Stimulated activated CD4-positive, alpha-beta T cell treated with anti-CD3 and anti-CD28 coated beads, TNF-alpha, amount 100 ng/mL, for 1 hour (primary cell): ENCODE results near the gene GRIK2.
A peak's percentile ranks its signal among the peaks of the same experiment; 100 is the strongest.
"Not testable (repeated sequence)": the region's sequence is repeated elsewhere in the genome, so short reads cannot be mapped to it uniquely, and the experiment has no call there.

Experiments used
- DNase-seq, 3 donors: peaks; one replicate each; pipeline ENCODE4 v3.0.0-alpha.2; 2020; ENCODE audit warnings: low read depth in 3 of 3, low spot score in 1 of 3

GRIK2 gene

GRCh38 chr6:101393251-101393828 lies at the start of gene GRIK2:
TSS of gene GRIK2 (plus strand) at chr6:101393708.
- no peak for DNase-seq

GRCh38 chr6:101344885-101345284 lies 48.6 kb upstream of the GRIK2 start:
- no peak for DNase-seq

GRCh38 chr6:101348816-101349215 lies 44.7 kb upstream of the GRIK2 start:
- DNase-seq = no peak

- DNase-seq = not testable (repeated sequence)
These were observed 42.9 kb upstream of the GRIK2 start for GRCh38 chr6:101350631-101351030.

DNA sequence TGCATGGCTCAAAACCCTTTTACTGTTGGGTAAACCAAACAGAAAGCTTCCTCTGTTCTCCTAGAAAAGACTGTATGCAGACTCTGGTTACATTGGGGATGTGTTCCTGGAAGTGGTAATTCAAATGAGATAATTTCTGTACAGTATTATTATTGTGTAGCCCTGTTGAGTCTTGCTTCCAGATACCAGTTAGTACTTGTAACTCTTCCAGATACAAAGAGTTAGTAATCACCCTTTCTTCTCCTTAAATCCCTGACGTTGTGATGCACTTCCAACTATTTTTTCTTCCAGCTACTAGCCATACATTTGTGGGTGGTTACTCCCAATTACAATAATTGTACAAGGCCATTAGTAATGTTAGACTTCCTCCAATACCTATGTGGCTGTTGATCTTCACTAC lies 42.3 kb upstream of the GRIK2 start:
- no peak for DNase-seq

- no peak for DNase-seq
These were observed 41.2 kb upstream of the GRIK2 start for GRCh38 chr6:101352316-101352715.

- no peak for DNase-seq
These were observed 28.3 kb upstream of the GRIK2 start for GRCh38 chr6:101365181-101365580.

- DNase-seq = no peak
These were observed 13.6 kb upstream of the GRIK2 start for GRCh38 chr6:101379926-101380325.

DNA sequence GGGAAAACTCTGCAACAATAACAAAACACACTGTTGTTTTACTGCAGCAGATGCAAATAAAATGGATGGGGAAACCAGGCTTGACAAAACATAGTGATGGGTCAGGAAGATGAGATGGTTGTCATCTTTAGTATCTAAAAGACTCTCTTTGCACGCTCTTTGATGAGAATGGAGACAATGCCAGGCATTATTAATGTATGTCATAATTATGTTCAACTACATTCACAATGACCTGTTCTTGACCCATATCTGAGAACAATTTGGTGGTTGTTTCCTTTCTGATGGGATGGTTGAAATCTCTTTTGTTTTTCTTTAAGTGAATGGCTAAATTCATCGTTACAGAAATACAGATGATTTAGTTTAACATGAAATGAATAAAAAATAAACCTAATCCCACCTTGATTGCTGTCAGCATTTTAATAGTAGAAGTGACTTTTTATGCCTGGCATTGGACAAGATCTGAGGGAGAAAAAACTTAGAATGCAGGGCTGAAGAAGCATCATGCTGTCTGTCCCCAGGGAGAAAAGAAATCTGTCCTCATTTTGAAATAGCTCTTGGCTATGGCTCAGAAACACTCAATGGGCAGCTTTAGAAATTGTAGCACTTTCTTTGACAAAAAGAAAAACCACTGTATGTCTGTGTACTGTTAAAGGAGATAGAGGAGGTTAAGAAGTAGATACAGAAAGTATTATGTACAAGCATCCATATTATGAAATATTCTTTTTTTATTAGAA lies 12.4 kb upstream of the GRIK2 start:
- no peak for DNase-seq

- DNase-seq = not testable (repeated sequence)
These were observed 9.8 kb upstream of the GRIK2 start for GRCh38 chr6:101383747-101384146.

GRCh38 chr6:101386982-101387381 lies 6.5 kb upstream of the GRIK2 start:
- DNase-seq = no peak

DNA sequence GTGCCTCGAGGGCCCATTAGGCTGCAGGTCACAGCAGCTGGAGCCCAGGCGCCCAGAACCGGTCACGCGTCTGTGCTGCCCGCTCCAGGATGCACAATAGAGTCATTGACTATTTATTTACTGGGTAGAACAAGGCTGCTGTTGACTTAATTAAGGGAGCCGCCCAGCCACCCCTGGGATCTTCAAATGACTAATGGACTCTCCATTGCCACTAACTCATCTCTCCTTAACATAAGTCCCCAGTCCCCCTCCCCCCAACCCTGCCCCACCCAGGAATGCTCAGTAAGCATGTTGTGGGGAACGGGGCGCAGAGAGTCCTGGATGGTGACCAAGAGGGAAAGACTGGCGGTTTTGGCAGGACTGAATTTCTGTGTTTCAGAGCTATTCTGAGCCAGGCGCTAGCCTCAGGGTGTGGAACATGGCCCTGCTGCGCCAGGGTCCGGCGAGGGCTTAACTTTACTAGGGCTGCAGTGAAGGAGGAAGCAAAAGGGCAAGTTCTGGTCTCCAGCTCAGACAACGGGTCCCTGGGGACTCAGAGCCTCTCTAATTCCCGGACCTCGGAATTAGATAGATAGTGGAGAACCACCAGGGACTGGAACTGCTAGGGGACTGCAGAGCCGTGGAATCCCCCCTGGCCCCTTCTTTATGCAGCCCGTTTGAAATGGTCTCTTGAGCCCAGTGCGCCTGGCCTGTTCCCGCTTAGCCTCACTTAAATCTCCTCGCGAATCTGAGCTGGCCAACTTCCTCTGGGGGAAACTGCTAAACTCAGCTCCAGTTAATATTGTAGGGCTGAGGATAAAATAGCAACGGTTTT lies 1.5 kb upstream of the GRIK2 start:
- no peak for DNase-seq

DNA sequence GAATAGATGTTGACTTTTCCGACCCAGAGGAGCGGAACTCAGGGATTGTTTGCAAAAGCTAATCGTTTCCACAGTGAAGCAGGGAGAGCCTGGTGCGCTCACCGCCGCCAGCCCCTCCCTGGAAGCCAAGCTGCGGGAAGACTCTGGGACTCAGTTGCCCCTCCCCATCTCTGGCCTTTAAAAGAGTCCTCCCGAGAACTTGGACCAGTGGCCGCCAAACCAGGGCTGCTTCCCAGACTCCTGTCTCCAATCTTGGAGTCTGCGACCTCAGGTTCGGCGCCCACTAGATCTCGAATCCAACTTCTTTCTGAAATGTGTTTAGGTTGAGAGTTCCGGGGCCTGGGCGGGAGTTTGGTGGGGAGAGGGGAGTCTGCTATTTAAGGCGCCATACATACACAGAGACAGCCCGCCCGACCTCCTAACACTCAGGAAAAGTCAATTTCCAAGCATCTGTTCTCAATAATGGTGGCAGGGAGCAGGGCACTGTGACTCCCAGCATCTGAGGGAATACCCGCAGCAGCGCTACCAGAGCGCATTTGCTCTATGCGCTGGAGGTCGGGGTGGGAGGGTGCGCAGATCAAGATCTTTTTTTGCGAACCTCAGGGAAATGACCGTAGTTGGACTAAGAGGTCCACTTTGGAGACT lies 800 bp upstream of the GRIK2 start:
- no peak for DNase-seq

GRCh38 chr6:101393829-101394251 lies 332 bp downstream of the GRIK2 start:
- DNase-seq = no peak

- no peak for DNase-seq
These were observed 1.4 kb downstream of the GRIK2 start for GRCh38 chr6:101394936-101395335.

- DNase-seq = no peak
These were observed 1.8 kb downstream of the GRIK2 start for GRCh38 chr6:101395345-101395744.

DNA sequence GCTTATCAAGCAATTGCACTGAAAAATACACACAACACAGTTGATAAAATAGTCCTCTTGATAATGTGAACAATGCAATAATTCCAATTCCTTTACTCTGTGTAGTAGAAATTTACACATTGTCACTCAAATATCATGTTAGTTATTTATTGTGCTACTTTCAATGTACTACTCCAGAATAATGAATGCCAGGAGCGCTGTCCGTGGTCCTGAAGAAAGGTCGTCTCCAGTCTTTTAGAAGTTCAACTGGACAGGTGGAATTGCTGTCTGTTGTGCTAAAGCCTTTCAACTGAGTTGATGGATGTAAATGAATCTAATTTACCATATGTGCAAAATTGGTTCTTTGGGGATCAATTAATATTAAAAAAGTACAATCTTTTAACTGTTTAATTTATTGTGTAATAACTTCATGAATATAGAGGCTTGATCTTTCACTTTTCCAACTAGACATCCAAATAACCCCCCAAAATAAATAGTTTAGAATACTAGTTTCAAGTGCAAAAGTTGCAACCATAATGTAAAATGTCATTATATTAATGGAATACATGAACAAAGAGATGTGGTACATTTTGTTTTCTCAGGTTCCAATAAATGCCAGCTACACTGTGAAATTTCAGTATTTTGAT lies 3.2 kb downstream of the GRIK2 start:
- DNase-seq = peak in 1 of 3 donors; percentile 4

DNA sequence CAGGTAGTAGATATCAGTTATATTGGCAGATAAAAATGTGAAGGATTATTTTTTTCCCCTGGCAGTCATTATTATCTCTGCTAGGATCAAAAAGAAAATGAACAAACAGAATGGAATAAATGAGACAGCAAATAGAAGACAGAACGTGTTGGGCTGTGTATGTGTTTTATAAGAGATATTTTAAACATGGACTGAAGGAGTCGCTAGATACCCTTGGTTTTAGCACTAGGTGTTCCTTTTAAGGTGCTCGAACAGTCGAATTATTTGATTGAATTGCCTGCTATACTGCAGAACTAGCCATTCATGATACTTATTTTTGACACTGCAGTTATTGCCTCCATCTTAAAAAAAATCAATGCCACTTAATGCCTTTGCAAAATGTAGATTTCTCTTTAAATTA lies 3.7 kb downstream of the GRIK2 start:
- no peak for DNase-seq

DNA sequence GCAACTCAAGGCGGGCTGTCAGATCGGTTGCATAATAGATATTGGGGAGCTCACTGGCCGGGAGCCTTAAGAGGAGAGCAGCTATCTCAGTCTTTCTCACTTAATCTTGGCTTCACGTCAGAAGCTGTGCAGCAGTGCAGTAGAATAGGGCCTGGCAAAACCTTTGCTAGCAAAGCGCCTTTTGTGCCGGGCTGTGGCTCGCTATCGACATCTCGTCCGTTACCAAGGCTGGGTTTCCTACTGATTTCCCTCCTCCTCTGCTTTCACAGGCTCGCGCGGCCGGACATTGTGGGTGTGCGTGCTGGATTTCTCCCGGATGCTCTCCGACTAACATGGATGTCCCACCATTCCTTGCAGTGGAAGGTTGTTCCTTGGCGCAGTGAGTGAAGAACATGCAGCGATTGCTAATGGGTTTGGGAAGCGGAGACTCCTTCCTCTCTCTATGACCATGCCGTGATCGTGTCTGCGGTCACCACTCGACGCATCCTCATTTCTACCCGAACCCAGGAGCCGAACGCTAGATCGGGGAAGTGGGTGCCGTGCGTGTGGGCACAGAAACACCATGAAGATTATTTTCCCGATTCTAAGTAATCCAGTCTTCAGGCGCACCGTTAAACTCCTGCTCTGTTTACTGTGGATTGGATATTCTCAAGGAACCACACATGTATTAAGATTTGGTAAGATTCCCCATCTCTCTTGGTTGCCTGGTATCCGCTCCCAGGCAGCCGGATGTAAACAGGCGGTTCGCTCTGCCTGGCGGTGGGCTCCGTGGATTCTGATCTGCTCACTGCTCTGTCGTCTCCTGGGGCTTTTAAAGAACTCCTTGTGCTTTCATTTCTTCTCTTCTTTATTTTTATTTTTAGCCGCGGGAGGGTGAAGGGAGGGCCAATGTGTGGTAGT lies 5.5 kb downstream of the GRIK2 start:
- DNase-seq = no peak

DNA sequence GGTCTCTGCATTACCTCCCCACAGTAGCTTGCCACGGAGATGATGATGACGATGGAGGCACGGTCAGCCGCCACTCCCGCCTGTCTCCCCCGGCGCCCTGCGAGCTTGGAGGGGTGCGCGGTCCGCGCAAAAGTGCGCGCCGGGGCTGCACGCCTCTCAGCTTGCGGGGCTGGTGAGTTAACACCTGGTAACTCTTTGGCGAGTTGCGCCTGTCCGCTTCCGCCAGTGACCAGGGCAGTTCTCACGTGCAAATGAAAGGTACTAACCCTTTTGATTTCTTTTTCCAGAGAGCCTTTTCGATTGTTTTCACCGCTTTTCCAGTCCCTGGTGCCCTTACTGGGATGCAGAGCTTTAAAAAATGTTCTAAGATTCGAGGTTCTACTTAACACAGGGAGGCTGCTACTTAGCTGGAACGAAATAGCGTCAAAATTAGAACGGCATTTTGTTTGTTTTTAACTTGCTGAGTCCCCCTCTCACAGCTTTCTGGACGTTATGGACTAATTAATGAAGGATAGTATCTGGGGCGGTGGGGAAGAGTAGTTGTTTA lies 6.2 kb downstream of the GRIK2 start:
- DNase-seq = no peak
